Gastrocnemius medialis (tissue), 4 donors: ENCODE results near the gene CFAP161. TPM values are rescaled to one million over a fixed set of nuclear protein-coding genes. Genes with fewer than 3 reads are reported as not detected.

Source experiments
- ATAC-seq, 2 donors: fragments of 150-250 bp; one replicate each; pipeline ENCODE4 v1.9.1; 2016
- DNase-seq, 2 donors: peaks; one replicate each; pipeline ENCODE4 v3.0.0-alpha.2; 2019
- H3K27ac ChIP-seq, 4 donors: fragments of 200-600 bp; sonication (generic); 1 replicate in 1 of 4; 2 replicates in 3 of 4; pipeline ENCODE4 v1.5.1; 2016 to 2018; ENCODE audit warnings: mild to moderate bottlenecking in 2 of 4, moderate library complexity in 1 of 4
- H3K27me3 ChIP-seq, 3 donors: fragments of 200-600 bp; sonication (generic) in 2 of 3; 1 replicate in 1 of 3; 2 replicates in 2 of 3; pipeline versions ENCODE4 v1.5.1 to v1.6.0; 2016 to 2019; ENCODE audit warnings: mild to moderate bottlenecking in 1 of 3, moderate library complexity in 1 of 3
- H3K36me3 ChIP-seq, 2 donors: fragments of 200-600 bp; sonication (generic) in 1 of 2; one replicate each; pipeline ENCODE4 v1.5.1; 2017 to 2018
- H3K4me1 ChIP-seq, 2 donors: fragments of 200-600 bp; sonication (generic) in 1 of 2; one replicate each; pipeline ENCODE4 v1.5.1; 2016 to 2017; ENCODE audit warnings: mild to moderate bottlenecking in 2 of 2
- H3K4me3 ChIP-seq, 4 donors: fragments of 200-600 bp; sonication (generic) in 3 of 4; 1 replicate in 1 of 4; 2 replicates in 3 of 4; pipeline ENCODE4 v1.5.1; 2016 to 2019; ENCODE audit warnings: mild to moderate bottlenecking in 2 of 4
- H3K9me3 ChIP-seq, 3 donors: fragments of 200-600 bp; sonication (generic) in 2 of 3; 1 replicate in 1 of 3; 2 replicates in 2 of 3; pipeline ENCODE4 v1.5.1; 2016 to 2019
- CTCF ChIP-seq, 5 experiments: fragments of 450-650 bp in 3 of 5; fragments of 200-600 bp in 2 of 5; sonication (generic) in 2 of 5; IDR thresholded peaks in 4 of 5; conservative IDR thresholded peaks in 1 of 5; 1 replicate in 4 of 5; 2 replicates in 1 of 5; pipeline ENCODE4 v1.5.1; 2016 to 2019; ENCODE audit warnings: antibody characterized with exemption in 5 of 5, mild to moderate bottlenecking in 3 of 5, moderate library complexity in 3 of 5
- POLR2A ChIP-seq, 2 donors: fragments of 450-650 bp; IDR thresholded peaks; one replicate each; pipeline ENCODE4 v1.6.1; 2017; ENCODE audit warnings: antibody characterized with exemption in 2 of 2, mild to moderate bottlenecking in 2 of 2, moderate library complexity in 2 of 2
- in situ Hi-C, 4 donors: fragments of 200-750 bp; cut with MboI; loops; one replicate each; pipeline versions ENCODE4 v1.15.0 to v1.8.0; 2017; ENCODE audit warnings: low sequenced_read_pairs in 4 of 4
- intact Hi-C: fragments of 100-400 bp; cut with DNase I; formaldehyde crosslinking; loops from one replicate; pipeline ENCODE4 v1.15.1; 2023; ENCODE audit warnings: low total_unique reads
- total RNA-seq, 4 donors: library from RNA; depleted of rRNA; stranded (reverse); fragments of >200 nt; gene quantifications; one replicate each; pipeline versions ENCODE4 v1.1.0 to v1.2.3, GENCODE V29; 2016

CFAP161 gene
- total RNA-seq, 4 donors from 2014 or later, result not detected

- H3K27ac ChIP-seq, result no peak overlapping the region
- no peaks in the 10 kb centered on the region for H3K27me3 ChIP-seq
- H3K4me3 ChIP-seq, result no peak overlapping the region
- ATAC-seq (no peak), DNase-seq (no peak)
- H3K9me3 ChIP-seq, result no peaks in the 10 kb centered on the region
- TF ChIP-seq POLR2A (IDR thresholded peaks at IDR 0.05), result no peak
- TF ChIP-seq CTCF (IDR thresholded peaks at IDR 0.05 in 4 of 5, conservative IDR thresholded peaks at IDR 0.05 in 1 of 5), result no peak
- H3K4me1 ChIP-seq, result peaks cover 4 to 16% of the 10 kb centered on the region in 2 donors
- in situ Hi-C loops (no loop called here), intact Hi-C loops (no loop called here)
- H3K36me3 ChIP-seq, result no peaks in the 10 kb centered on the region
Measured at GRCh38 chr15:81163961-81164800, 30.1 kb downstream of the CFAP161 start.

- Histone ChIP-seq H3K36me3 (no peaks in the 10 kb centered on the region), H3K4me1 (peaks cover 4 to 12% of the 10 kb centered on the region in 2 donors), H3K27me3 (no peaks in the 10 kb centered on the region), H3K4me3 (no peak overlapping the region), H3K9me3 (no peaks in the 10 kb centered on the region), H3K27ac (no peak overlapping the region)
- intact Hi-C loops (no loop called here), in situ Hi-C loops (no loop called here)
- TF ChIP-seq CTCF (IDR thresholded peaks at IDR 0.05 in 4 of 5, conservative IDR thresholded peaks at IDR 0.05 in 1 of 5), result no peak
- no peak for TF ChIP-seq POLR2A (IDR thresholded peaks at IDR 0.05)
- ATAC-seq (no peak), DNase-seq (no peak)
Measured at GRCh38 chr15:81165535-81165934, 31.5 kb downstream of the CFAP161 start.

- TF ChIP-seq CTCF (IDR thresholded peaks at IDR 0.05 in 4 of 5, conservative IDR thresholded peaks at IDR 0.05 in 1 of 5) (no peak), POLR2A (IDR thresholded peaks at IDR 0.05) (no peak)
- peaks cover 0 to 14% of the 10 kb centered on the region in 2 donors for H3K4me1 ChIP-seq
- intact Hi-C loops, result no loop called here
- no peaks in the 10 kb centered on the region for H3K27me3 ChIP-seq
- H3K27ac ChIP-seq, result peak overlapping the region in 2 of 4 donors; percentile 2 to 34
- H3K9me3 ChIP-seq, result no peaks in the 10 kb centered on the region
- H3K36me3 ChIP-seq, result no peaks in the 10 kb centered on the region
- no peak overlapping the region for H3K4me3 ChIP-seq
- in situ Hi-C loops, result no loop called here
- DNase-seq, result no peak
- ATAC-seq, result no peak
Measured at GRCh38 chr15:81166636-81167305, 32.7 kb downstream of the CFAP161 start.

GRCh38 chr15:81168131-81168526 is 34.1 kb downstream of the CFAP161 start:
- Histone ChIP-seq H3K36me3 (no peaks in the 10 kb centered on the region), H3K9me3 (no peaks in the 10 kb centered on the region), H3K27ac (no peak overlapping the region), H3K4me3 (no peak overlapping the region), H3K27me3 (no peaks in the 10 kb centered on the region), H3K4me1 (peaks cover 0 to 13% of the 10 kb centered on the region in 2 donors)
- no peak for ATAC-seq
- in situ Hi-C loops (no loop called here), intact Hi-C loops (no loop called here)
- DNase-seq, result no peak
- no peak for TF ChIP-seq POLR2A (IDR thresholded peaks at IDR 0.05)

GRCh38 chr15:81168644-81169043 is 34.6 kb downstream of the CFAP161 start:
- Histone ChIP-seq H3K9me3 (no peaks in the 10 kb centered on the region), H3K27ac (no peak overlapping the region), H3K27me3 (no peaks in the 10 kb centered on the region), H3K36me3 (no peaks in the 10 kb centered on the region), H3K4me1 (peaks cover 0 to 13% of the 10 kb centered on the region in 2 donors), H3K4me3 (no peak overlapping the region)
- in situ Hi-C loops (no loop called here), intact Hi-C loops (no loop called here)
- TF ChIP-seq POLR2A (IDR thresholded peaks at IDR 0.05) (no peak), CTCF (IDR thresholded peaks at IDR 0.05 in 4 of 5, conservative IDR thresholded peaks at IDR 0.05 in 1 of 5) (no peak)
- DNase-seq (no peak), ATAC-seq (no peak)
